ENCODE results near the gene UNG. TPM values are rescaled to one million over a fixed set of nuclear protein-coding genes. Genes with fewer than 3 reads are reported as not detected.

UNG gene
- total RNA-seq, 1 donor from 2014 or later, result 49.3 TPM

DNA sequence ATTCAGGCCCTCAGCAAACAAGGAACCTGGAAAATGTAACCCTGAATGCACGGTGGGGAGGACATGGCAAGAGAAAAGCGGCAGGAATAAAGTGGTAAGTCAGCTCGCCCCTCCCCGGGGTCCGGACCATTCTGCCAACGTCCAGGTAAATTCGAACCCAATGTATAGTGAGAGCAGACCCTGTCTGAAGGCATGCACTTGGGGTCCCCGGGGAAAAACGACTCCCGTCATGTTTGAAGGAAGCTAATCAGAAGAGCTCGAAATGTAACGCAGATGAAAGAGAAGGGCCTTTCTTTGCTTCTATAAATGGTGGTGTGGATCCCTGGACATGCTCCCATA is 19.2 kb downstream of the UNG start:
- H3K27me3 ChIP-seq (ENCODE audit: control insufficient read depth, insufficient read depth, low read length), result no peaks in the 10 kb centered on the region
- no peak for DNase-seq (ENCODE audit: low read depth)
- H3K36me3 ChIP-seq (ENCODE audit: control insufficient read depth, insufficient read depth, low read length), result no peaks in the 10 kb centered on the region
- TF ChIP-seq, protein P1, sequence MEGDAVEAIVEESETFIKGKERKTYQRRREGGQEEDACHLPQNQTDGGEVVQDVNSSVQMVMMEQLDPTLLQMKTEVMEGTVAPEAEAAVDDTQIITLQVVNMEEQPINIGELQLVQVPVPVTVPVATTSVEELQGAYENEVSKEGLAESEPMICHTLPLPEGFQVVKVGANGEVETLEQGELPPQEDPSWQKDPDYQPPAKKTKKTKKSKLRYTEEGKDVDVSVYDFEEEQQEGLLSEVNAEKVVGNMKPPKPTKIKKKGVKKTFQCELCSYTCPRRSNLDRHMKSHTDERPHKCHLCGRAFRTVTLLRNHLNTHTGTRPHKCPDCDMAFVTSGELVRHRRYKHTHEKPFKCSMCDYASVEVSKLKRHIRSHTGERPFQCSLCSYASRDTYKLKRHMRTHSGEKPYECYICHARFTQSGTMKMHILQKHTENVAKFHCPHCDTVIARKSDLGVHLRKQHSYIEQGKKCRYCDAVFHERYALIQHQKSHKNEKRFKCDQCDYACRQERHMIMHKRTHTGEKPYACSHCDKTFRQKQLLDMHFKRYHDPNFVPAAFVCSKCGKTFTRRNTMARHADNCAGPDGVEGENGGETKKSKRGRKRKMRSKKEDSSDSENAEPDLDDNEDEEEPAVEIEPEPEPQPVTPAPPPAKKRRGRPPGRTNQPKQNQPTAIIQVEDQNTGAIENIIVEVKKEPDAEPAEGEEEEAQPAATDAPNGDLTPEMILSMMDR (IDR thresholded peaks at IDR 0.05; ENCODE audit: insufficient read depth, low read length, poor library complexity, severe bottlenecking), result no peak
- H3K4me3 ChIP-seq (ENCODE audit: low read depth, low read length), result no peak overlapping the region

DNA sequence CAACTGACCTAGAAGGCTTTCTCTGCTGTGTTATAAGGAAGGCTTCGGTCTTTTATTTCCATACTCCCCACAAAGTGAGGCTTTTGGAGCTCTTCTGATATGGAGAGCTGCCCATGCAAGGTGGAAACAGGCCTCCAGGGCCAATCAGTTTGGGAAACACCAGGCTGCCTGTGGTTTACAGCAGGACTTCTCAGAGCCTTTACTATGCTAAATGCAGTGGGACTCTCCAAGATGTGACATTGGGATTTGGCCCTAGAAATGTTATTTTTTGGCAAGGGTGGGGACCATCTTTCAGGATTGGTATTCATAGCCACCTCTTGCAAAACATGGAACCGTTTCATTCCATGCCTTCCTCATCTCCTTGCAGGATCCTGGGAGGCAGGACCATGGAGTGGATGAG is 22.7 kb downstream of the UNG start:
- TF ChIP-seq, protein P1 (IDR thresholded peaks at IDR 0.05; ENCODE audit: insufficient read depth, low read length, poor library complexity, severe bottlenecking), result no peak
- Histone ChIP-seq H3K4me3 (ENCODE audit: low read depth, low read length) (no peak overlapping the region), H3K27me3 (ENCODE audit: control insufficient read depth, insufficient read depth, low read length) (no peaks in the 10 kb centered on the region), H3K36me3 (ENCODE audit: control insufficient read depth, insufficient read depth, low read length) (no peaks in the 10 kb centered on the region)
- DNase-seq (ENCODE audit: low read depth), result no peak

DNA sequence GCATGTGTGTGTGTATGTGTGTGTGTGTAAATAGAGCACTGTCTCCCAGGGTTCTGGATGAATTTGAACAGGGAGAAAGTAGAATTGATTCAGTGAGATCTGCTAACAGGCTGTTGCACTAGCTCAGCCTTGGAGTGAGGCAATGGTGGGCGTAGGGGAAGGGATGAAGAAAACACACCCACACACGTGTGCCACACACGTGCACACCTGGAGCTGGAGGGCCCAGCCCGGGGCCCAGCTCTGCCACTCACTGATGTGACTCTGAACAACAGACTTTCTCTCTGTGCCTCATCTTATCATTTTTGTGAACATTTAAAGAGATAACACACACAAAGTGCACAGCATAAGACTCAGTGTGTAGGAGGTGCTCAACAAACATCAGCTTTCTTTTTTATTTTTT is 23.2 kb downstream of the UNG start:
- TF ChIP-seq, protein P1 (IDR thresholded peaks at IDR 0.05; ENCODE audit: insufficient read depth, low read length, poor library complexity, severe bottlenecking), result no peak
- Histone ChIP-seq H3K27me3 (ENCODE audit: control insufficient read depth, insufficient read depth, low read length) (no peaks in the 10 kb centered on the region), H3K4me3 (ENCODE audit: low read depth, low read length) (no peak overlapping the region), H3K36me3 (ENCODE audit: control insufficient read depth, insufficient read depth, low read length) (no peaks in the 10 kb centered on the region)
- DNase-seq (ENCODE audit: low read depth), result no peak

DNA sequence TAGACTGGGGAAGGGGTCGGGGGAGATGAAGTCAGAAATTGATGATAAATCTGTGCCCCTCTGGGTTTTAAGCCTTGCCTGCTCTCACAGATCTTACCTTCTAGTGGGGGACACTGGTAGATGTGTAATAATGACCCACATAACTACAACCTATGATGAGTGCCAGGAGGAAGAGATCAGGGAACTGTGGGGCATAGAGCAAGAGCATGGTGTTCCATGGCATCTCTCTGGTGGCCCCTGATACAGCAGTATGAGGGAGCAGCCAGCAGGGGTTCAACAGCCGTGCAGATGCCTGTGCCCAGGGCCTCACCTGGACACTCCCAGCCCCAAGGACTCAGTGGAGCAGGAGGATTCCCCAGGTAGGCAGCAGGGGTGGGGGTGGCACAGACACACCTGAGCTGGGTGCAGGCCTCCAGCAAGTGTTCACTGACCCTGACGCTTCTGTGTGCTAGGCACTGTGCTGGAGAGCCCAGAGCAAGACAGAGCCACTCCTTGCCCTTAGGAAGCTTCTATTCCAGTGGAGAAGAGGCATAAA is 24.0 kb downstream of the UNG start:
- DNase-seq (ENCODE audit: low read depth), result no peak
- Histone ChIP-seq H3K27me3 (ENCODE audit: control insufficient read depth, insufficient read depth, low read length) (no peaks in the 10 kb centered on the region), H3K36me3 (ENCODE audit: control insufficient read depth, insufficient read depth, low read length) (no peaks in the 10 kb centered on the region), H3K4me3 (ENCODE audit: low read depth, low read length) (no peak overlapping the region)
- TF ChIP-seq, protein P1 (IDR thresholded peaks at IDR 0.05; ENCODE audit: insufficient read depth, low read length, poor library complexity, severe bottlenecking), result no peak

DNA sequence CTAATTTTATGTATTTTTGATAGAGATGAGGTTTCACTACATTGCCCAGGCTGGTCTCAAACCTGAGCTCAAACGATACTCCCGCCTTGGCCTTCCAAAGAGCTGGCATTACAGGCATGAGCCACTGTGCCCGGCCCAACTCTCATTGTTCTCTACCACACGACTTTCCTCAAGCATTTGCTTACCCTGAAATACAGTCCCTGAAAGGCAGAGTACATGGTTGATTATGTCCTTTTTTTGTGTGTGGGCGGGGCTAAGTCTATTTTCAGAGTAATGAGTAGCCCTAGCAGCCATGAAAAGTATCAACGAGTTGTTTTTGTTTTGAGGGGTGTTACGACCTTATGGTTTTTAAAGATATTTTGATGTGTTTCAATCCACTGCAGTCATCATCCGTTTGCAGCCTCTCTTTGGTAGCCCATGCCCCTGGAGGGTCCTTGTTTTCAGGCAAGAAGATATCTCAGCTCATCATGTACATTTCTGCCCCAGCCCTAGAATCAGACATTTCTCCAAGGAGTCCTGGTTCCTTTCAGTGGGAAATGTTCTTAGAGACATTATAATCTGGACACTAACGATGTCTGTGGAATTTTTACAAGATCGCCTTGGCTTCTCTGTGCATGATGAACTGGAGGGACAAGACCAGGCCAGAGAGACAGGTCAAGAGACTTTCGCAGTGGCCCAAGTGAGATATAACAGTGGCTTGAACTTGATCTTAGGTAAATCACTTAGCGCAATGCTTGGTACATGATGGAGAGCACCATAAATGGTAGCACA is 27.7 kb downstream of the UNG start:
- Histone ChIP-seq H3K36me3 (ENCODE audit: control insufficient read depth, insufficient read depth, low read length) (no peaks in the 10 kb centered on the region), H3K4me3 (ENCODE audit: low read depth, low read length) (no peak overlapping the region), H3K27me3 (ENCODE audit: control insufficient read depth, insufficient read depth, low read length) (no peaks in the 10 kb centered on the region)
- TF ChIP-seq, protein P1 (IDR thresholded peaks at IDR 0.05; ENCODE audit: insufficient read depth, low read length, poor library complexity, severe bottlenecking), result no peak
- DNase-seq (ENCODE audit: low read depth), result no peak

DNA sequence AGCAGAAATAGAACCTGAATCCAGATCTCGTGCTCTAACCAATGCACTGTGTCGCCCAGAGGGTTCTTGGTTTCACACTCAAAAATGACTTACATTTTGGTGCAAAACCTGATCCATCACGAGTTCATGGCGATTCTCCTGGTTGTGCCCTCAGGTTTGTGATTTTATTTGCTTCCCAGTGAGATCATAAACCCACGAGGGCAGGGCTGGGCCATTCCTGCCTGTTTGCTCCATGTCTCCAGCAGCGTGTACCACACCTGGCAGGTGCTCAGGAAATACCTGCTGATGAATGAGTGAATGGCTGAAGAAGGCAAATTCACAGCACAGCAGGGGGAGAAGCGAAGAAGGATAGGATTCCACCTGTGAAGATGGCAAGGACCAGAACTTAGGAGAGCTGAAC is 28.4 kb downstream of the UNG start:
- TF ChIP-seq, protein P1 (IDR thresholded peaks at IDR 0.05; ENCODE audit: insufficient read depth, low read length, poor library complexity, severe bottlenecking), result no peak
- Histone ChIP-seq H3K36me3 (ENCODE audit: control insufficient read depth, insufficient read depth, low read length) (no peaks in the 10 kb centered on the region), H3K27me3 (ENCODE audit: control insufficient read depth, insufficient read depth, low read length) (peaks cover 2% of the 10 kb centered on the region), H3K4me3 (ENCODE audit: low read depth, low read length) (no peak overlapping the region)
- no peak for DNase-seq (ENCODE audit: low read depth)

All from kidney epithelial cell (primary cell).